Left ventricle myocardium superior (tissue), 1 donor: ENCODE results near the gene BMPR2. TPM values are rescaled to one million over a fixed set of nuclear protein-coding genes. Genes with fewer than 3 reads are reported as not detected.
"Not testable (repeated sequence)": the region's sequence is repeated elsewhere in the genome, so short reads cannot be mapped to it uniquely, and the experiment has no call there.

Experiments used
- ATAC-seq: fragments of 200-7000 bp; cut with Tn5 transposase; one replicate; pipeline ENCODE4 v1.9.1; 2020; ENCODE audit warnings: mild to moderate bottlenecking, moderate library complexity
- DNase-seq: peaks from one replicate; pipeline ENCODE4 v3.0.0-alpha.2; 2020
- intact Hi-C: fragments of 100-400 bp; cut with micrococcal nuclease; formaldehyde crosslinking; loops from one replicate; pipeline ENCODE4 v1.11.0; 2022
- total RNA-seq: library from RNA; stranded (reverse); fragmentation: NEBNext Ultra II Directional; extraction: Animal tissue kit (Norgen Biotek cat#: 25700); gene quantifications from one replicate; pipeline ENCODE4 v1.2.1, GENCODE V29; 2021
- donor health status: DM: no; HTN: yes; CAD: no; lungs with severe emphysema.

Gene BMPR2
- total RNA-seq, 1 donor from 2014 or later: 50.0 TPM

DNA sequence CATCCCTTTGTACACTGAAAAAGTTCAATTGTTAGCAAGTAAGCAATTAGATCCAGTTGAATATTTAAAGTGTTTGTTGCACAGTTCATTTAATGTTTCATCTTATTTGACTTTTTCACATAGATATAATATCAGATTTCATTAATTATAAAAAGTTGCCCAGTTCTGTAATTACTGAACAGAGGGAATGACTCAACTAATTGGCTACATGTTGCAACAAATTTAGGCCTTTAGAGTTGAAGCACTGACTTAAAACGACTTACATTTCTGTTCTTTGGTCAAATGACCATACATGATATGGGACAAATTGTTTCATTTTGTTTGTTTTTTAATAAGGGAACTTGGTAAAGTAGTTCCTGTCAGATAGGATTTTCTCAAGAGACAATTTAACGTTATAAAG lies 190.2 kb downstream of the BMPR2 start:
- DNase-seq (no peak), ATAC-seq (no peak)
- intact Hi-C loops: no loop called here

DNA sequence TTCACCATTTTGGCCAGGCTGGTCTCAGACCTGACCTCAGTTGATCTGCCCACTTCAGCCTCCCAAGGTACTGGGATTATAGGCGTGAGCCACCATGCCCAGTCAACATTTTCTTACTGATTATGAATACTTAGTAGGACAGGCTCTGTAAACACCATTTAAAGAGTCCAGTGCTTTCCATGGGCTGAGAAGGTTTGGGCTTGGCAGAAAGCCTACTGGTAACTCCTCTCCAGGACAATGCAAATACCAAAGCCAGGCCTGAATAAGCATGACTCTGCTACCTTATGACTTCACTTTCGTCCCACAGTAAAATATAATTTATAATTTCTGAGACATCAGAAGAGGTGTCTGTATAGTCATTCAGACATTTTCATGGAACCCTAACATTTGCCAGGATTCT lies 198.4 kb downstream of the BMPR2 start:
- DNase-seq (no peak), ATAC-seq (no peak)
- intact Hi-C loops: no loop called here

DNA sequence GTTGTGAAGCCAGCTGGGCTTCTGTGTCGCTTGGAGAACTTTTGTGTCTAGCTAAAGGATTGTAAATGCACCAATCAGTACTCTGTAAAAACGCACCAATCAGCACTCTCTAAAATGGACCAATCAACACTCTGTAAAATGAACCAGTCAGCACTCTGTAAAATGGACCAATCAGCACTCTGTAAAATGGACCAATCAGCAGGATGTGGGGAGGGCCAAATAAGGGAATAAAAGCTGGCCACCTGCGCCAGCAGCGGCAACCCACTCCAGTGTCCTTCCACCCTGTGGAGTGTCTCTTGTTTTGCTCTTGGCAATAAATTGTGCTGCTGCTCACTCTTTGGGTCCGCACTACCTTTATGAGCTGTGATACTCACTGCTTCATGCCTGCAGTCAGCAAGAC lies 199.1 kb downstream of the BMPR2 start:
- intact Hi-C loops, DNase-seq, ATAC-seq: not testable (repeated sequence)

DNA sequence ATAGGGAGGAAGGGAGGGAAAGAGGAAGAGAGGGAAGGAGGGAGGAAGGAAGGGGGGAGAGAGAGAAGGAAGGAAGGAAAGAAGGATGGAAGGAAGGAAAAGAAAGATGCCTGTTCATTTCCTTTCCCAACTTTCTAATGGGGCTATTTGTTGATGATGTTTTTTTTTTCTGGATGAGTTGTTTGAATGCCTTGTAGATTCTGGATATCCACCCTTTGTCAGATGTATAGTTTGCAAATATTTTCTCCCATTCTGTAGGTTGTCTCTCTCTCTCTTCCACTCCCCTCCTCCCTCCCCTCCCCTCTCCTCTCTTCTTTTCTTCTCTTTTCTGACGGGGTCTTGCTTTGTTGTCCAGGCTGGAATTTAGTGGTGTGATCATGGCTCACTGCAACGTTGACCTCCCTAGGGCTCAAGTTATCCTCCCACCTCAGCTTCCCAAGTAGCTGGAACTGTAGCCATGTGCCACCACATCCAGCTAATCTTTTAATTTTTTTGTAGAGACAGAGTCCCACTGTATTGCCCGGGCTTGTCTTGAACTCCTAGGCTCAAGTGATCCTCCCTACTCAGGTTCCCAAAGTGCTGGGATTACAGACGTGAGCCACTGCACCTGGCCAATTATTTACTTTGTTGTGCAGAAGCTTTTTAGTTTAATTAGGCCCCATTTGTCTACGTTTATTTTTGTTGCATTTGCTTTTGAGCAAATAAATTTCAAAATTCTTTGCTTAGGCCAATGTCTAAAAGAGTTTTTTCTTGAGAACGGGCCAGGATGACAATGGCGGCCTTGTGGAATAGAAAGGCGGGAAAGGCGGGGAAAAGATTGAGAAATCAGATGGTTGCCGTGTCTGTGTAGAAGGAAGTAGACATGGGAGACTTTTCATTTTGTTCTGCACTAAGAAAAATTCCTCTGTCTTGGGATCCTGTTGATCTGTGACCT lies 201.4 kb downstream of the BMPR2 start:
- no peak for DNase-seq
- no peak for ATAC-seq
- intact Hi-C loops: no loop called here

DNA sequence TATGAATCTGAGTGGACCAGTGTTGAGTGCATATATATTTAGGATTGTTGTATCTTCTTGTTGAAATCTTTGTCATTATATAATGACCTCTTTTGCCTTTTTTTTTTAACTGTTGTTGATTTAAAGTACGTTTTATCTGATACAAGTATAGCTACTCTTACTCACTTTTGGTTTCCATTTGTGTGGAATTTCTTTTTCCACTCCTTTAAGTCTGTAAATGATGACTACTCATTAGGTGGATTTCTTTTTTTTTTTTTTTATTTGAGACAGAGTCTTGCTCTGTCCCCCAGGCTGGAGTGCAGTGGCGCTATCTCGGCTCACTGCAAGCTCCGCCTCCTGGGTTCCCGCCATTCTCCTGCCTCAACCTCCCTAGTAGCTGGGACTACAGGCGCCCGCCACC lies 206.7 kb downstream of the BMPR2 start:
- intact Hi-C loops, ATAC-seq, DNase-seq: not testable (repeated sequence)

DNA sequence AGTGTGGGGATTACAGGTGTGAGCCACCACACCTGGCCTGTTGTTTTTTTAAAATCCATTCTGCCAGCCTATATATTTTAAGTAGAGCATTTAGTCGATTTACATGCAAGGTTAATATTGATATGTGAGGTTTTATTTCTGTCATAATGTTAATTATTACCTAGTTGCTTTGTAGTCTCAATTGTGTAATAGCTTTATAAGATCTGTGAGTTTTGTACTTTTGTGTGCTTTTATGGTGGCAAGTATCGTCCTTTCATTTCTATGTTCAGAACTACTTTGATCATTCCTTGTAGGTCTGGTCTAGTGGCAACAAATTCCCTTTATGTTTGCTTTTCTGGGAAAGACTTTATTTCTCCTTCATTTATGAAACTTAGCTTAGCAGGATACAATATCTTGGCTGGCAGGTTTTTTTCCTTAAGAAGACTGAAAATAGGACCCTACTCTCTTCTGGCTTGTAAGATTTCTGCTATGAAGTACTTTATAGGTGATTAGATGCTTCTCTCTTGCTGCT lies 207.6 kb downstream of the BMPR2 start:
- intact Hi-C loops: no loop called here
- ATAC-seq (no peak), DNase-seq (no peak)

DNA sequence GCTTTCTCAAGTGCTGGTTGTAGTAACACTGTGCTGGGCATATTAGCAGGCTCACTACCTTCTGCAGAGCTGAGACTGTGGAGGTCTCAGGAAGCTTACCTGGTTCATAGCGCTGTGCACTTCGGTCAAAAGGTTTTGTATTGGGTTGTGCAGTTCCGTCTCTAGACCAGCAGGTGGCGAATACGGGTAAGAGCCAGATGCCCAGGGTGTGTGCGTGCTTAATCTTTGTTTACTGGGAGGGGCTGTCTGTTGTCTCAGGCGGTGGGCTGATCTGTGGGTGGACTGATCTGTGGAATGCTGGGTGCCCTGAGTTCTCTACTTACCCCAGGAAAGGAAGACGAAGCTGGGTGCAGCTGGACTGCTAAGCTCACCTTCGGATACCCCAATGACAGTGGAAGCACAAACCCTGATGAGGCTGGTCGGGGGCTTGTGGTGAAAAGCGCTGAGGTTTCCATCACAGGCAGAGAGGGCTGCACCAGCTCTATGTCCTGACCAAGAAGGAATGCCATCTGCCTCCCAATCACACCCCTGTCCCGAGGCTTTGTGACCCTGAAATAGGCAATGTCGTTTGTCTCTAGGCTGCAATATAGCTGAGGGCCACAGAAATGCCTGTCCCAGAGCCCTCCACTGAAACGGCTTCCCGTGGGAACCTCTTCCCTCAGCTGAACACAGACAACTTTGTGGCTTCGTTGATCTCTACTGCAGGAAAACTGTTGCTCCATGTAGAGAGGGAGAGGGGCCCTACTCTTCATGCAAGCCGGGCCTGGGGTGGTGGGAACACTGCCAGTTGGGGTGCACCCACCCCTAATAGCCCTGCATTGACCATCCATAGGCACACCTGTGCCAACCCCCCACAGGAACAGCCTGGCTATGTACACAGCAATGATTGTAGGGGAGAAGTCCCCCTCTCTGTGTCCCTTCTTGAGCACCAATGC lies 212.8 kb downstream of the BMPR2 start:
- intact Hi-C loops: no loop called here

DNA sequence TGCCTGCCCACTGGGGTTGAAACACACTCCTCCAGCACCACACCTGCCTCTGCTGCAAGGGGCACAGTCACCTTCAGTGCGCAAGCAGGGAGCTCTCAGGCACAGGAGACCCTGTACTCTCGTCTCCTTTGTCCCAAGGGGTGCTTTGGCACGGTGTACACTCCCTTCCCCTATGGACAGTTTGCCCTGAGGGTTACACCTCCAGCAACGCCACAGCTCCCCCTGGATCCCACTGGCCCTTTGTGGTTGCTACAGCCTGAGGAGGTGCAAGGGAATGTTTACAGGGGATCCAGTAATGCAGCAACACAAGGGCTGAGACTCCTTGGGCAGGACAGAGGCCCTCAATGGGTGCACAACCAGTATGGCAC lies 213.4 kb downstream of the BMPR2 start:
- ATAC-seq (no peak), DNase-seq (no peak)
- intact Hi-C loops: no loop called here

More for the DNA sequence above, 212.8 kb downstream of the BMPR2 start:
- peak; percentile 63 for DNase-seq
- peak; percentile 91 for ATAC-seq

DNA sequence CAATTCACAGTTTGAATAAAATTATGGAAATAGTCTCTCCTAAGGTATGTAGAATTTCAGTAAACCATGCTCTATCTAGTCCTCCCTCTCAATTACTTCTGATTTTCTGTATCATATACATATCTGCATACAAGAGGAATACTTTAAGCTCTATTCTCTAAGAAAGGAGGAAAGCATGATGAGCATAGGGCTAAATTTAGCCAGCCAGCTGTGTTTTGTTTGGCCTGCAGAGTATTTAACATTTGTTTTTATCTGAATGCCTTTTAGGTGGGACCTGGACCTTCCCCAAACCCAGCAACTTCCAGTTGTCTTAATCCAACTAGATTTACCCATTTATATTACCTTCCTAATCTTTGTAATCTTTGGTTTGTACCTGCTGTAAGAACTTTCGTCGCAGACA lies 216.4 kb downstream of the BMPR2 start:
- ATAC-seq (no peak), DNase-seq (no peak)
- intact Hi-C loops: no loop called here

DNA sequence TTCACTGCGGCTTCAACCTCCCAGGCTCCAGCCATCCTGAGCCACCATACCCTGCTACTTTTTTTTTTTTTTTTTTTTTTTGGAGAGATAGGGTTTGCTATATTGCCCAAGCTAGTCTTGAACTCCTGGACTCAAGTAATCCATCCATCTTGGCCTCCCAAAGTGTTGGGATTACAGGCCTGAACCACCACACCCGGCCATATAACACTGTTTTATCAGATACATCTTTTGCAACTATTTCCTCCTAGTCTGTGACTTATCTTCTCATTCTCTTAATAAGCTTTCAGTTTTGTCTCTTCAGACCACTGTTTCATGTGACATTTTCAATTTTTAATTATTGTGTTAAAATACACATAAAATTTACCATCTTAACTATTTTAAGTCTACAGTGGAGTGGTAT lies 223.0 kb downstream of the BMPR2 start:
- no peak for ATAC-seq
- intact Hi-C loops: no loop called here

DNA sequence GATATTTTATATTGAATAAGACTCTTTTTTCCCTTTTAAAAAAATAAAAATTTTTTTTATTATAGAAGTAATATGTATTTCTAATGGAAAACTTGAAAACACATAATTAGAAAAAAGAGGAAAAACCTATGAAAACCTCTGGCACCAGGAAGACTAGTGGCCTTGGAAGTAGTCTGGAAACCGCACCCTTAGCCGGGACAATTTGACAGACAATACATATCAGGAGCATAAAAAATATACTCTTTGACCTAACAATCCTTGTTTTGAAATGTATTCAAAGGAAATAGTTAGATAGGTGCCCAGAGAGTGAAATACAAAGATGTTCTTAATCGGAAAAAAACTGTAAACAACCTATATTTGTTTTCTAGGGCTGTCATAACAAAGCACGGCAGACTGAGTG lies 223.8 kb downstream of the BMPR2 start:
- ATAC-seq (no peak), DNase-seq (no peak)
- intact Hi-C loops: no loop called here

More for the DNA sequence above, 223.0 kb downstream of the BMPR2 start:
- no peak for DNase-seq

DNA sequence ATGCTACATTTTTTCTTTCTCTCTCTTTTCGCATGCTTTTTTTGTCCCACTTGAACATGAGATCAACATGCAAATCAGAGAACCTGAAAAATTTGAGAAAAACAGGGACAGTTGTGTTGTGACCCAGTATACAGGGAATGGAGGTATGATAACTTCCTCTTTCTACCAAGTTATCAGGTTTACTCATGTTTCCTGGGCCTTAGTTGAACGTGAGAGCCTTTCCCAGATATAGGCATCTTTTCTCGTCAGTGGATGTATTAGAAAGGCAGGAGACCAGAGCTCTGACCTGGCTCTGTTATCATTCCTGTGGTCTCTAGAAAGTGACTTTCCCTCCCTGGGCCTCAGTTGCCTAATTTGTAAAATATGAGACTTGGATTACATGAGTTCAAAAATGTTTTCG lies 228.6 kb downstream of the BMPR2 start:
- DNase-seq (no peak), ATAC-seq (no peak)
- intact Hi-C loops: no loop called here

DNA sequence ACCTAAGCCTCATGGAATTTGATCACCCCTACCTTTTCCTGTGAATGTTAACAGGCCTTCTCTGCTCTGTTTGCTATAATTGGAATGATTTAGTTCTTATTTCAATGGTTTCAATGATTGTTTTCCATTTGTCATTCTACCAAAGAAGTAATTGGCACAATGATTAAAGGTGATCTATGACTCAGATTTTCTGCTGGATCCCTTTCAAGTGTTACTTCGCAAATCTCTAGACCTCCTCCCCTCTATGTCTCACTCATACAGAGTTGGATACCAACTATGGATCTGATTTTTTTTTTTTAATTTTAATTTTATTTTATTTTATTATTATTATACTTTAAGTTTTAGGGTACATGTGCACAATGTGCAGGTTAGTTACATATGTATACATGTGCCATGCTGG lies 229.0 kb downstream of the BMPR2 start:
- intact Hi-C loops: no loop called here
- DNase-seq: no peak
- ATAC-seq: no peak

DNA sequence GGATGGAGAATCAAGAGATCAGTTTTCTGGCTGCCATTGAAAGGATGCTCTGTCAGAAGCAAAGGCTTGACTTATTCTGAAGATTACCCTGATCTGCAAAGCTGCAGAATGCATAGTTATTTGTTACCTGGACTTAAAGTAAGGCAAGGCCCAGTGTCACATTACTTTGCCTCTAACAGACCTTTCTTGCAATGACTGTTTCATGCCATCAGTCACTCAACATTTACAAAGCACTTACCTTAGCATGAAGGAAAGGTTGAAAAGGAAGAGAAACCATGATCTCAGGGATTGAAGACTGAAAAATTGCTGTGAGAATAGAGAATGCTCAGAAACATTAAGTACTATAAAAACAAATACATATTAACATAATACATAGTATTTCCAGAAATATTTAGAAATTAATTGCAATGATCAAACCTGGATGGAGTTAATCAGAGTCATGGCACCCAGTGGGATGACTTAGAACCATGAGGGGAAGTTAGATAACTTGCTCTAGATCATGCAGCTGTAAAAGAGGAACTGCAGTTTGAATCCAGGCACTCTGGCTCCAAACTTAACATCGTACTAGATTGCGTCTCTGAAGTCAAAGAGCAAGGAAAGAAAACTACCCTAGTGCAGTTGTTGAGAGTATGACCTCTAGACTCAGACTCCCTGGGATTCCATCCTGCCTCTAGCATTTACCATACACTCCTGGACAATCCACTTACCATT lies 232.2 kb downstream of the BMPR2 start:
- DNase-seq: no peak
- intact Hi-C loops: no loop called here
- ATAC-seq: peak; percentile 38

DNA sequence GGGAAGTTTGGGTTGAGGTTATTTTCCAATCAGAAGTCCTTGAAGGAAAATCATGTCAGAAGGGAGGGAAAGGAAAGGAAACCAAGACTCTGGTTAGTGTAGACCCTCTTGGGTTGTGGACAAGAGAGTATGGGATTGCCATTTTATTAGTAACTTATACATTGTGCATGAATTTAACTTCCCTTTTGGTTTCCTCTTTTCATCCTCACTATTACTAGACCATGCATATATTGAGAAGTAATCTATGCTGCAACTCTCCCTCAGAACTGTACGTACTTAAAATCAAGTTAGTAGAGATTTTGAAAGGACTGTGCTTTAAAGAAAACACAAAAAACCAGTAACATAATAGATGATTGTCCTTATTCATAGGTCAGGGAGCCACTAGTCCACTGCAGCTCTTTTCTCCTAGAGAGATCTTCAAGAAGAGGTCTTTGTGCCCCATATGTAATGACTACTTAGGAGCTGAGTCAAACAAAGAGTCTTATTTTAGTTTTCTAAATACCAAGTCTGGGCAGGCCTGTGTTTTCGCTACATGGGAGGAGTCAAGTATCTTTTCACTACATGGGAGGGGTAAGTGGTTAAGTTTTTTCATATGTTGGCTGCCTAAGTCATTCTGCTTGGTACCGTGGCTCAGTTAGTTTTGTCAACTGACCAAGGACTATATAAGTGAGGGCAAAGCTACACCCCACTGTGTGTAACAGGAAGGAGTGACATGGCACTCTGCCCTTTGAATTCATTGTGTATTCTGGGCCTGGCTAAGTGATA lies 233.4 kb downstream of the BMPR2 start:
- peak; percentile 64 for ATAC-seq
- intact Hi-C loops: no loop called here
- no peak for DNase-seq

DNA sequence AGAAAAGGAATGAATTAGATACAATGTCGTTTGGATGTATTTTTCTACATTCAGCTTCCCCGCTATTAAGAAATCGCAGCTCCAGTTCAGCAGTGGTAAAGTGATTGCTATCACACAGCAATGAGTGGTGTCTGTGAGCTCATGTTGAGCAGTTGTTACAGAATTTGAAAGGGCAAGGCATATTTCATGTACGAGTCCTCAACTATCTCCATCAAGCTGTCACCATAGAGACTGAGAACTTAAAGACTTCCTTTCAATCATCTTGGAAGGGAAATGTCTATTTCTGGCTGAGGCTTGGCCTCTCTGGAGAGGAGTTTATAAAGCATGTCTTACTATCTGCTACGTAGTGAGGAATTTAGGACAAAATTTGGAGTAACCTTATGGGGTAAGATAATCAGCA lies 234.3 kb downstream of the BMPR2 start:
- ATAC-seq: no peak
- intact Hi-C loops: no loop called here
- no peak for DNase-seq

DNA sequence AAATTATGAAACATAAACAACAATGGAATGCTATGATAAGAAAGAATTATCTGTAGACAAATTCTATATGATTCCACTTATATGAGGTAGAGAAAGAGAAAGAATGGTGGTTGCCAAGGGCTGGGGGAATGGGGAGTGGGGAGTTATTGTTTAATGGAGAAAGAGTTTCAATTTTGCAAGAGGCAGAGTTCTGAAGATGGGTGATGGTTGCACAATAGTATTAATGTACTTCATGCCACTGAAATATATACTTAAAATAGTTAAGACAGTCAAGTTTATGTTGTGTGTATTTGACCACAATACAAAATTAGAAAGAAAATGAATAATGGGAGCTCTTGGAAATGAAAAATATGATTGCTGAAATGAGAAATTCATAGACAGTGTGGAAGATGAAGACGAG lies 236.0 kb downstream of the BMPR2 start:
- intact Hi-C loops: no loop called here
- DNase-seq (no peak), ATAC-seq (no peak)

DNA sequence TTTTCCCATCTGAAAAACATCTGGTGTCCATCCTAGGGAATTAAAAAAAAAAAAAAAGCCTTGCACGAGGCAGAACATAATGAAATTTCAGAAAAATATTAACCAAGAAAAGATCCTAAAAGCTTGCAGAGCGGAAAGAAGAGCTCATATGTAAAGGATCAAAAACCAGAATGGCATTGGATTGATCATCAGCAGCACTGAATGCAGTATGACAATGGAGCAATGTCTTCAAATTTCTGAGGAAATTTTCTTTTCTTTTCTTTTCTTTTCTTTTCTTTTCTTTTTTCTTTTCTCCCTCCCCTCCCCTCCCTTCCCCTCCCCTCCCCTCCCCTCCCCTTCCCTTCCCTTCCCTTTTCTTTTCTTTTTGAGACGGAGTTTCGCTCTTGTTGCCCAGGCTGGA lies 237.4 kb downstream of the BMPR2 start:
- DNase-seq: no peak
- intact Hi-C loops: no loop called here
- ATAC-seq: no peak
